Calu3 (cell line): ENCODE results near the gene OXLD1. TPM values are rescaled to one million over a fixed set of nuclear protein-coding genes. Genes with fewer than 3 reads are reported as not detected.

Source experiments
- BruUV-seq: library from RNA; stranded (reverse); fragments of 400-500 nt; replicated peaks from 2 replicates; lab custom pipeline; 2021; lab: Mats Ljungman, UMichigan
- CTCF ChIA-PET: fragments of 300-600 bp; sonication (Branson Sonifier 250); formaldehyde crosslinking; loops from one replicate; lab custom pipeline; 2022; ENCODE audit warnings: antibody characterized with exemption; lab: Charles Lee
- DNase-seq: peaks from one replicate; pipeline ENCODE4 v3.0.0; 2022
- H3K27ac Mint-ChIP-seq: one replicate; pipeline ENCODE4 v1.8.0; 2022; ENCODE audit warnings: mixed read lengths; ENCODE audit not compliant: unreplicated experiment
- H3K27me3 Mint-ChIP-seq: one replicate; pipeline ENCODE4 v1.8.0; 2022; ENCODE audit warnings: mixed read lengths; ENCODE audit not compliant: unreplicated experiment
- H3K36me3 Mint-ChIP-seq: one replicate; pipeline ENCODE4 v1.8.0; 2022; ENCODE audit warnings: mild to moderate bottlenecking, moderate library complexity, mixed read lengths; ENCODE audit not compliant: insufficient read depth, unreplicated experiment
- H3K4me1 Mint-ChIP-seq: one replicate; pipeline ENCODE4 v1.8.0; 2022; ENCODE audit warnings: mild to moderate bottlenecking, low read depth, mixed read lengths; ENCODE audit not compliant: unreplicated experiment
- H3K4me3 Mint-ChIP-seq: one replicate; pipeline ENCODE4 v1.8.0; 2022; ENCODE audit warnings: mild to moderate bottlenecking, low read depth, moderate library complexity, mixed read lengths; ENCODE audit not compliant: unreplicated experiment
- H3K9me3 Mint-ChIP-seq: one replicate; pipeline ENCODE4 v1.8.0; 2022; ENCODE audit warnings: low read depth, mixed read lengths; ENCODE audit not compliant: unreplicated experiment
- CTCF ChIP-seq: fragments of 200-600 bp; IDR thresholded peaks from one replicate; pipeline ENCODE4 v1.8.0; 2022; ENCODE audit warnings: antibody characterized with exemption; ENCODE audit not compliant: unreplicated experiment
- intact Hi-C: fragments of 100-400 bp; cut with micrococcal nuclease; formaldehyde crosslinking; loops from one replicate; pipeline ENCODE4 v1.10.0; 2022; ENCODE audit not compliant: unreplicated experiment
- total RNA-seq: library from RNA; stranded (reverse); gene quantifications from 2 replicates; pipeline ENCODE4 v1.2.3, GENCODE V29; 2022

OXLD1 gene
- total RNA-seq, 1 experiment from 2014 or later, result 36.5 TPM

DNA sequence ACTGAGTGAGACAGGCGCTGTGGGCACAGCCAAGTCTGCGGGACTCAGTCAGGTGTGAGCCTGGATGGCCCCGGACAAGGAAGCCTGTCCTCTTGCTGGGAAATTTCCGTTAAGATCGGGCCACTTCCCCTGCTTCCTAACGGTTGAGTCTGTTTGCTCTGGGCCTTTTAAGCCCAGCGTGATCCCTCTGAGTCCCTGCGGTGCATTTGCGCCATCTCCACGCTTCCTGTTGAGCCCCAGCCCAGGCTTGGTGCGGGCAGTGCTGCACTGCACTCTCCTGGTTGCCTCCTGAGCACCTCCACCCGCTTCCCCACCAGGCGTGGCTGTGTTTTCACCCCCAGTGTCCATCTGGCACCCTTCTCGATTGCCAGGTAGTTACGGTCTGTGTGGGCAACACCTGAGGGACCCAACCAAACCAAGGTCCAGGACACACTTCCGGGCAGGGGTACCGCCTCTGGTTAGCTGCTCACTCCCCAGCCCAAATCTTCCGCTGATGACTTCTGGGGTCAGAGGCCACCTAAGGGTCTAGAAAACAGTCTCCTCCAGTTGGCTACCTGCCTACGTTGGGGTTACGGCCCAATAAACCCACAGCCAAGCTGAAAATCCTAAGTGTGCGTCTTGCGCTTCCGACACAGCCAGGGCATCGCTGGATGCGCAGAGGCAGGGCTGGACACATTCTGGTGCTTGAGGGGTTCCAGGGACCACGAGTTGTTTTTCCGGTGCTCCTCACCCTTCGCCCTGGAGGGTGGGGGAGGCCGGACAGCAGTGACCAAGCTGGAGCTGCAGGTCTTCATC is 44.3 kb upstream of the OXLD1 start:
- BruUV-seq, result no TSS peak
- Mint-ChIP-seq H3K27me3 (no peaks in the 10 kb centered on the region), H3K27ac (no peak overlapping the region), H3K9me3 (no peaks in the 10 kb centered on the region), H3K4me1 (peaks cover 12% of the 10 kb centered on the region), H3K4me3 (peak overlapping the region; percentile 92), H3K36me3 (peaks cover 73% of the 10 kb centered on the region)
- no peak for DNase-seq
- CTCF ChIA-PET, result interaction anchor here (0.7 kb wide), 1 partner anchor 142 kb away, joined by 3 read pairs; no protein-coding TSS in a partner anchor
- TF ChIP-seq CTCF, result no peak
- intact Hi-C loops, result no loop called here

- Mint-ChIP-seq H3K36me3 (peaks cover 79% of the 10 kb centered on the region), H3K9me3 (no peaks in the 10 kb centered on the region), H3K4me3 (no peak overlapping the region), H3K27ac (no peak overlapping the region), H3K27me3 (no peaks in the 10 kb centered on the region), H3K4me1 (peaks cover 12% of the 10 kb centered on the region)
- no peak for DNase-seq
- TF ChIP-seq CTCF, result no peak
- CTCF ChIA-PET, result no interaction called here
- BruUV-seq, result no TSS peak
- intact Hi-C loops, result no loop called here
These were observed 42.4 kb upstream of the OXLD1 start for GRCh38 chr17:81708739-81709185.

GRCh38 chr17:81707725-81708646 is 41.6 kb upstream of the OXLD1 start:
- H3K4me3 Mint-ChIP-seq, result no peak overlapping the region

More at GRCh38 chr17:81707725-81708646, 41.6 kb upstream of the OXLD1 start:
- peaks cover 12% of the 10 kb centered on the region for H3K4me1 Mint-ChIP-seq
- TF ChIP-seq CTCF, result no peak
- H3K9me3 Mint-ChIP-seq, result no peaks in the 10 kb centered on the region
- BruUV-seq, result no TSS peak
- H3K27ac Mint-ChIP-seq, result no peak overlapping the region
- DNase-seq, result no peak
- intact Hi-C loops, result no loop called here
- peaks cover 79% of the 10 kb centered on the region for H3K36me3 Mint-ChIP-seq
- no peaks in the 10 kb centered on the region for H3K27me3 Mint-ChIP-seq
- CTCF ChIA-PET, result interaction anchor here (0.6 kb wide), 1 partner anchor 994 kb away, joined by 3 read pairs; no protein-coding TSS in a partner anchor
